ENCODE measurements around the gene THRB.

GRCh38 chr3:24472358-24472757 is 22.3 kb downstream of the THRB start:
- TF ChIP-seq, protein P1, sequence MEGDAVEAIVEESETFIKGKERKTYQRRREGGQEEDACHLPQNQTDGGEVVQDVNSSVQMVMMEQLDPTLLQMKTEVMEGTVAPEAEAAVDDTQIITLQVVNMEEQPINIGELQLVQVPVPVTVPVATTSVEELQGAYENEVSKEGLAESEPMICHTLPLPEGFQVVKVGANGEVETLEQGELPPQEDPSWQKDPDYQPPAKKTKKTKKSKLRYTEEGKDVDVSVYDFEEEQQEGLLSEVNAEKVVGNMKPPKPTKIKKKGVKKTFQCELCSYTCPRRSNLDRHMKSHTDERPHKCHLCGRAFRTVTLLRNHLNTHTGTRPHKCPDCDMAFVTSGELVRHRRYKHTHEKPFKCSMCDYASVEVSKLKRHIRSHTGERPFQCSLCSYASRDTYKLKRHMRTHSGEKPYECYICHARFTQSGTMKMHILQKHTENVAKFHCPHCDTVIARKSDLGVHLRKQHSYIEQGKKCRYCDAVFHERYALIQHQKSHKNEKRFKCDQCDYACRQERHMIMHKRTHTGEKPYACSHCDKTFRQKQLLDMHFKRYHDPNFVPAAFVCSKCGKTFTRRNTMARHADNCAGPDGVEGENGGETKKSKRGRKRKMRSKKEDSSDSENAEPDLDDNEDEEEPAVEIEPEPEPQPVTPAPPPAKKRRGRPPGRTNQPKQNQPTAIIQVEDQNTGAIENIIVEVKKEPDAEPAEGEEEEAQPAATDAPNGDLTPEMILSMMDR (IDR thresholded peaks at IDR 0.05) = no peak
- no peak for TF ChIP-seq POLR2AphosphoS5 (IDR thresholded peaks at IDR 0.05; ENCODE audit: low read depth, low read length)
- TF ChIP-seq SIN3A (IDR thresholded peaks at IDR 0.05; ENCODE audit: borderline replicate concordance, low read depth, low read length) = no peak
- TF ChIP-seq REST (IDR thresholded peaks at IDR 0.05; ENCODE audit: low read depth, low read length) = no peak
- no peak for TF ChIP-seq GABPA (IDR thresholded peaks at IDR 0.05; ENCODE audit: low read depth)
- no peak for TF ChIP-seq EP300 (IDR thresholded peaks at IDR 0.05; ENCODE audit: borderline replicate concordance in 1 of 2, low read depth in 1 of 2, low read length in 1 of 2)
- TF ChIP-seq RXRA (IDR thresholded peaks at IDR 0.05; ENCODE audit: borderline replicate concordance, low read depth) = no peak
- TF ChIP-seq TAF1 (IDR thresholded peaks at IDR 0.05; ENCODE audit: borderline replicate concordance, low read depth, low read length) = no peak
- no peak for TF ChIP-seq MEF2A (IDR thresholded peaks at IDR 0.05; ENCODE audit: borderline replicate concordance, low read depth)
- no peak for TF ChIP-seq ELF1 (IDR thresholded peaks at IDR 0.05)
- no peak for TF ChIP-seq EZH2phosphoT487 (IDR thresholded peaks at IDR 0.05; ENCODE audit: borderline replicate concordance, low read depth)
- TF ChIP-seq RAD21 (IDR thresholded peaks at IDR 0.05; ENCODE audit: low read length) = no peak
